ENCODE results near the gene TEX29.

The TEX29 gene

DNA sequence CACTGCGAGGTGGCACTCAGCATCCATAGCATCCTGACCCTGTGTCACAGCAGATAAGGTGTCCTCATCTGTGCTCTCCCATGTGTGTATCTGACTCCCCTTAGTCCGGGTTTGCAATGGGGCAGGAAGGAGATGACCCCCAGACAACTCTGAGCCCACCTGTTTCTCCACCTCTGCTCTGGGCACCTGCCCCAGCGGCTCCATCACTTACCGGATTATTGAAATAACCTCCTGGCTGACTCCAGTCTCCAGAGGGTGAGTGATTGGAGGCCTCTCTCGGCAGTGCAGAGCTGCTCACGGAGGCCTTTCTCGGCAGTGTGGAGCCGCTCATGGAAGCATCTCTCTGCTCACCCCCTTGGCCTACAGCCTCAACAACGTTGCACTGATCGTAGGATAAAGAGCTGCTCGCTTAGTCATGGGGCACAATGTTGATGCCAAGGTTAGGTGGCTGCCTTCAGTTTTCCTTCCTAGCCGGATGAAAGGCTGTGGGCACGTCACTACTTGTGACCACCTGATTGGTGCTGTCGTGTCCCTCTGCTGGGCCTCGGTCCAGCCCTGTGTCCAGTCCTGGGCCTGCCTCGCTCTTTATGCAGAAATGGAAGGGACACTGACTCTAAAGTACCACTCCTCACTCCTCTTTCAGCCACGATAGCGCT is 67.6 kb downstream of the TEX29 start:
- CTCF ChIA-PET = interaction anchor here (0.6 kb wide), 1 partner anchor 1062 kb away, joined by 3 read pairs; no protein-coding TSS in a partner anchor
- POLR2A ChIA-PET (ENCODE audit: low non-redundant PET) = no interaction called here
- no peak for DNase-seq (ENCODE audit: low spot score)

DNA sequence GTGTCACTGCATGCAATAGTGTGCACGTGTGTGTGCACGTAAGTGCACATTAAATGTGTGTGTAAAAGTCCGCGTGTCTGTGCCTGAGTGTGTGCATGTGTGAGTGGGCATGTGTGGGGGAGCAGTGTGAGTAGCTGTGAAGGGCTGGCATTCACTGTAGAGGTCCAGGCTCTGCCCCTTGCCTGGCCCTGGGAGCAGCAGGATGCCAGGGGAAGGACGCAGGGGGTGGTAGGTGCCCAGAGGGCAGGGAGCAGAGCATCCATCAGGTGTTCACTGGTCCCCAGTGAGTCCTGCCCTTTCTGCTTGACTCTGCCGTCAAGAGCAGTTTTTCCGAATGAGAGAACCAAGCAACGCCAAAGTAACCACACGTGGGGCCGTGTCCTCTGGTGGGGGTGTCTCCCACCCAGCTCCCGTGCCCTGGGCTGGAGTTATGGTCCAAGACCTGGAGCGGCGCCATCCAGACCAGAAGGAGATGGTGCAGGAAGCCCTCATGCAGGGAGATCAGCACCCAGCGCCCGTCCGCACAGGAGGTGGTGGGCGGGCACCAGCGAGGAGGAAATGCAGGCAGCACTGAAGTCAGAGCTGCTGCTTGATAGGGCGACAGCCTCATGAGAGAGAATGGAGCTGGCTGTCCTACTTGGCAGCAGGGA is 68.5 kb downstream of the TEX29 start:
- no peak overlapping the region for H3K27ac ChIP-seq
- ChIA-PET CTCF (no interaction called here), POLR2A (ENCODE audit: low non-redundant PET) (no interaction called here)
- DNase-seq (ENCODE audit: low spot score) = no peak
- TF ChIP-seq, protein P1, sequence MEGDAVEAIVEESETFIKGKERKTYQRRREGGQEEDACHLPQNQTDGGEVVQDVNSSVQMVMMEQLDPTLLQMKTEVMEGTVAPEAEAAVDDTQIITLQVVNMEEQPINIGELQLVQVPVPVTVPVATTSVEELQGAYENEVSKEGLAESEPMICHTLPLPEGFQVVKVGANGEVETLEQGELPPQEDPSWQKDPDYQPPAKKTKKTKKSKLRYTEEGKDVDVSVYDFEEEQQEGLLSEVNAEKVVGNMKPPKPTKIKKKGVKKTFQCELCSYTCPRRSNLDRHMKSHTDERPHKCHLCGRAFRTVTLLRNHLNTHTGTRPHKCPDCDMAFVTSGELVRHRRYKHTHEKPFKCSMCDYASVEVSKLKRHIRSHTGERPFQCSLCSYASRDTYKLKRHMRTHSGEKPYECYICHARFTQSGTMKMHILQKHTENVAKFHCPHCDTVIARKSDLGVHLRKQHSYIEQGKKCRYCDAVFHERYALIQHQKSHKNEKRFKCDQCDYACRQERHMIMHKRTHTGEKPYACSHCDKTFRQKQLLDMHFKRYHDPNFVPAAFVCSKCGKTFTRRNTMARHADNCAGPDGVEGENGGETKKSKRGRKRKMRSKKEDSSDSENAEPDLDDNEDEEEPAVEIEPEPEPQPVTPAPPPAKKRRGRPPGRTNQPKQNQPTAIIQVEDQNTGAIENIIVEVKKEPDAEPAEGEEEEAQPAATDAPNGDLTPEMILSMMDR (conservative IDR thresholded peaks at IDR 0.05; ENCODE audit: low read depth) = no peak

More for the DNA sequence above, 67.6 kb downstream of the TEX29 start:
- TF ChIP-seq, protein P1 (conservative IDR thresholded peaks at IDR 0.05; ENCODE audit: low read depth) = no peak
- no peak overlapping the region for H3K27ac ChIP-seq

DNA sequence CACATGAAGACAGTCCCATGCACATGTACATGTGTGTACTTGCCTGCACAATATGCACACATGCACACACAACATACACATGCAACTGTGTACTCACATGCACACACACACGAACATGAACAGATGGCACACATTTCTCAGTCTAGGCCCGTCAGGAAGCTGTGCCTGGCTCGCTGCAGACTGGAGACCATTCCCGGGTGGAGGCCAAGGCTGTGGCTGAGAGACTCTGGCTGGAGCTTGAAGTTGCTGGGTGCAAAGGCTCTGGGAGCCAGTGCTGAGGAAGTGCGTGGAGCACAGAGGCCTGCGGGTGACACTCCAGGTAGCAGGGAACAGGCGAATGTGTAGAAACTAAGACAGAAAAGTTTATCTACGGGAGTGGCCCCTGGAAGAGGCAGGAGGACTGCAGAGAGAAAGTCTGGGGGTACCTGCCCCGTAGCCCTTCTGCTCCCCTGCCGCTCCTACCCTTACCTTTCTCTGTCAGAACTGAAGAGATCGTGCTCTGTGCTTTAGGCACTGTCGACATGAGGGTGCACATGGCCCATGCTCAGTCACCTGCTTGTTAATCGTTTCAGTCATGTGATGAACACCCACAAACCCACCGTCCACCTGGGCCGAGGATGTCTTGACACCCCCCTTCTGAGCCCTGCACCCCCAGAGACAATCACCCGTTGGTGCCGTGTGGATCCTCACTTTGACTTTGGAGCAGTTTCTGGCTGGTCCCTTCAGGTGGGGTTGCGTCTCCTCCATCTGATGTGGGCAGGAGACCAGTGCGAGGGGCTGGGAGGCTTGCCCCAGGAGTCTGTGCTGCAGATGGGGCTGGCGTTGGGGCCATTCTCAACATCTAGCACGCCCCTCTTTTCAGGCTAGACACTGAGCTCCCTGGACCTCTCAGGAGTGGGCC is 69.4 kb downstream of the TEX29 start:
- DNase-seq (ENCODE audit: low spot score) = no peak
- no peak overlapping the region for H3K27ac ChIP-seq
- ChIA-PET CTCF (no interaction called here), POLR2A (ENCODE audit: low non-redundant PET) (no interaction called here)
- TF ChIP-seq, protein P1 (conservative IDR thresholded peaks at IDR 0.05; ENCODE audit: low read depth) = no peak

DNA sequence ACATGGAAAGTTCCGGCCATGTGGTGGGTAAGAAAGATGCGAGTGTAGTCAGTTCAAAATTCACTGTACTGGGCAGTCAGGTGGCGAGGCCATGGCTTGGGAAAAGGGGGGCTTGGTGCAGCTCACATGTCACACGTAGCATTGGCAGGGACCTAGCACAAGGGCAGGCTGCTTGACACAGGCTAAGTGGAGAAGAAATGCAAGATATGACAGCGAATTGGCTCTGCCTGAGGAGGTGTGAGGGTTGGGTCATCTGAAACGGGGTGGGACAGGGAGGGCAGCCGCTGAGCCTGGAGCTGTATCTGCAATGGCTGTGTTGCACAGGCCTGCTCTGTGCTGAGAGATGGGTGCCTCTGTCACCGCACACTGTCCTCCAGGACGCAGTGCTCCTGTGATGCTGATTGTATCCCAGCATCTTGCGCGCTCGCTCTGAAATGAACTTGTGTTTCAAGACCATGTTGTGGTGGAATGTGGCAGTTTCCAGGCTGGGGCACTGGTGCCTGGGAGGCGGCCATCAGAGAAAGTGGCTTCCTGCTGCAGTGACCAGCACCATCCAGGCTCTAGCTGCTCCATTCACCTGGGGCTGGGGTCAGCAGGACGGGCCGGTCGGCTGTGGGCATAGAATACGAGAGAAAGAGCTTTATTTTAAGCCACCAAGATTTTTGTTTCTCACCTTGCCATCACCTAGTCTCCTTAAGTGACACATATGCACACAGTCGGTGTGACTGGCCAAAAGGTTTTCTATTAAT is 70.3 kb downstream of the TEX29 start:
- no peak for DNase-seq (ENCODE audit: low spot score)
- TF ChIP-seq, protein P1 (conservative IDR thresholded peaks at IDR 0.05; ENCODE audit: low read depth) = no peak
- ChIA-PET CTCF (no interaction called here), POLR2A (ENCODE audit: low non-redundant PET) (no interaction called here)
- no peak overlapping the region for H3K27ac ChIP-seq

DNA sequence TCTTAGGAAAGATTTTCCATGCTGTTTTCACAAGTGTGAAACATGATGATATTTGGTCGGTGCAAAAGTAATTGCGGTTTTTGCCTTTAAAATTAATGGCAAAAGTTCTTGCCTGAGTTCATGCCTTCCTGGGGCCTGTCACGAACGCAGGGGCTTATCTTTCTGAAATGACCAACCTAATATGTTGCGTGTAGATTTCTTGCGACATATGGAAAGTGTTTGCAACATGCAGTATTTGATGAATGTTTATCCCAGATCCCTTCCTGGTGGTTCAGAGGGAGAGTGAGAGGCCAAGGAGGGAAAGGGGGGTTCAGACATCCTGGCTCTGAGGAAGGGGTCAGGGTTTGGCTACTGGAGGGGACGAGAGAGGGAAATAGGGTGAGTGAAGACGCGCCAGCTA is 72.0 kb downstream of the TEX29 start:
- DNase-seq (ENCODE audit: low spot score) = no peak
- ChIA-PET CTCF (no interaction called here), POLR2A (ENCODE audit: low non-redundant PET) (no interaction called here)
- H3K27ac ChIP-seq = no peak overlapping the region
- TF ChIP-seq, protein P1 (conservative IDR thresholded peaks at IDR 0.05; ENCODE audit: low read depth) = no peak

DNA sequence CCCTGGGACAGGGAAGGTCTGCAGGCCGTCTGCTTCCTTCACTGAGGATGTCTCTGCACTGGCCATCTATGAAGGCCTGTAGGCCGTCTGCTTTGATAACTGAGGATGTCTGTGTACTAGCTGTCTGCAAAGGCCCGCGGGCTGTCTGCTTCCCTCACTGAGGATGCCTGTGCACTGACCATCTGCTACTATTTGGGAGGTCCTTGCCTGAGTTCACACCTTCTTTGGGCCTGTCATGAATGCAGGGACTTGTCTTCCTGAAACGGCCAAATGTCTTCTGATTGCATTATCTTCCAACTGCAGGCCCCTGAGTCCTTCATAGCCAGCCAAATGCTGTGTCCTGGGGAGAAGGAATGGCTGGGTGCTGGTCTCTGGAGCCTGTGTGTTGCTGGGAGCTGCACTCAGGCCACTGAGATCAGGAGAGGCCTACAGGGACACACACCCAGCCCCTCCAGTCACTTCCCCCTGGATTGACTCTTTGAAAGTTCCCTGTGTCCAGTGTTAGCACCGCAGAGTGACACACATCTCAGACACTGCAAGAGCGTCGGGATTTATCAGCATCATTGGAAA is 72.9 kb downstream of the TEX29 start:
- POLR2A ChIA-PET (ENCODE audit: low non-redundant PET) = no interaction called here
- CTCF ChIA-PET = no interaction called here
- TF ChIP-seq, protein P1 (conservative IDR thresholded peaks at IDR 0.05; ENCODE audit: low read depth) = no peak
- no peak overlapping the region for H3K27ac ChIP-seq
- no peak for DNase-seq (ENCODE audit: low spot score)

Measured in RWPE1 (cell line).